AG10803 (cell line): Measurements from ENCODE around the gene PADI4.

Source experiments
- DNase-seq: peaks from one replicate; pipeline ENCODE4 v3.0.0; 2010; ENCODE audit warnings: low read depth
- H3K4me3 ChIP-seq: 2 replicates; pipeline ENCODE4 v1.5.1; 2011; ENCODE audit warnings: mild to moderate bottlenecking, low read length, control low read depth
- CTCF ChIP-seq: conservative IDR thresholded peaks from 2 replicates; pipeline ENCODE4 v1.5.1; 2011; ENCODE audit warnings: mild to moderate bottlenecking, low read length, control low read depth, inconsistent platforms

Gene PADI4

GRCh38 chr1:17307946-17308345 is at the start of gene PADI4:
PADI4 (plus strand) TSS chr1:17308197; CDS start chr1:17308223, 26 bp downstream.
- H3K4me3 ChIP-seq, result no peak within 1 kb of the TSS
- TF ChIP-seq CTCF, result no peak
- DNase-seq, result no peak

- no peak overlapping the region for H3K4me3 ChIP-seq
- no peak for DNase-seq
- no peak for TF ChIP-seq CTCF
These were observed 49.3 kb upstream of the PADI4 start for GRCh38 chr1:17258758-17259130.

GRCh38 chr1:17259233-17259873 is 48.6 kb upstream of the PADI4 start:
- no peak overlapping the region for H3K4me3 ChIP-seq
- TF ChIP-seq CTCF, result no peak
- DNase-seq, result peak; percentile 28

- DNase-seq, result no peak
- no peak for TF ChIP-seq CTCF
- no peak overlapping the region for H3K4me3 ChIP-seq
These were observed 47.7 kb upstream of the PADI4 start for GRCh38 chr1:17260264-17260663.

- no peak for DNase-seq
- TF ChIP-seq CTCF, result no peak
- H3K4me3 ChIP-seq, result no peak overlapping the region
These were observed 47.3 kb upstream of the PADI4 start for GRCh38 chr1:17260738-17261137.

GRCh38 chr1:17263936-17264335 is 44.1 kb upstream of the PADI4 start:
- TF ChIP-seq CTCF, result no peak
- no peak for DNase-seq
- H3K4me3 ChIP-seq, result no peak overlapping the region

- no peak overlapping the region for H3K4me3 ChIP-seq
- no peak for TF ChIP-seq CTCF
- no peak for DNase-seq
These were observed 43.5 kb upstream of the PADI4 start for GRCh38 chr1:17264470-17264869.
